ENCODE results near the gene SLC40A1. TPM values are rescaled to one million over a fixed set of nuclear protein-coding genes. Genes with fewer than 3 reads are reported as not detected.

SLC40A1 gene
- total and polyA plus RNA-seq, 10 of the 15 experiments (the other 5 are each of a cell fraction or from before 2014, with no cell fraction given): 0.01 to 0.38 (median 0.08) TPM; not detected in 7

DNA sequence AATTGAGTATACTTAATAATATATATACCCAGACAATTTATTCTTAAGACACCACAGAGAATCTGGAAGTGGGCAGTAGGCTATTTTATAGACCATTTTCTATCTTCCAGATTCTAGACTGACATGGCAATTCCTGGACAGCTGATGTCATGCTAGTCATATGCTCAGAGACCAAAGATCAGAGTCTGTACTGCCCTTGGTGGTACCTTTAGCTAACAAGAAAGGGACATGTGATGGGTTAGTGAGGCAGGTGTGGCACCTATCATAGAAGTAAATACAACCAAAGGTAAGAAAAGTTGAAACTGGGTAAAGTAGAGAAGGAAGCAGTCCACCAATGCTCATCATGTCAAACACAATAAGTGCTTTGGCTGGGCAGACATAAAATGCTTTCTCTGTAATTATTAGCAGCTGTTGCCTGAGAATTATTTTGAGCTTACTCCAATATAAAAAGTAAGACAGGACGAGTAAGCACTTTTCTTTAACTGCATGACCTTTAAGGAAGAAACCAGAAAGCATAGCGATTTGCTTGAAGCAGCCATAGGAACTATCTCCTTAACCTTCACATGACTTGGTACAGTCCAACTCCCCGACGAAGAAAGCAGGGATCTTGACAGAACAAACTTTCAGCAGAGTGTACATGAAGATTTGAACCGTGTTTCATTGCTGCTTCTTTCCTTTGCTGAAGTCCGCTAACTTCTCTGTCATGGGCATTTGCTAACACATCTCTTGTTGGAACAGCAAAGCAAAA lies 47.1 kb downstream of the SLC40A1 start (continued):
- no peak for TF ChIP-seq BHLHE40 (IDR thresholded peaks at IDR 0.05; ENCODE audit: borderline replicate concordance in 1 of 2, low read depth in 2 of 2, low read length in 1 of 2)

DNA sequence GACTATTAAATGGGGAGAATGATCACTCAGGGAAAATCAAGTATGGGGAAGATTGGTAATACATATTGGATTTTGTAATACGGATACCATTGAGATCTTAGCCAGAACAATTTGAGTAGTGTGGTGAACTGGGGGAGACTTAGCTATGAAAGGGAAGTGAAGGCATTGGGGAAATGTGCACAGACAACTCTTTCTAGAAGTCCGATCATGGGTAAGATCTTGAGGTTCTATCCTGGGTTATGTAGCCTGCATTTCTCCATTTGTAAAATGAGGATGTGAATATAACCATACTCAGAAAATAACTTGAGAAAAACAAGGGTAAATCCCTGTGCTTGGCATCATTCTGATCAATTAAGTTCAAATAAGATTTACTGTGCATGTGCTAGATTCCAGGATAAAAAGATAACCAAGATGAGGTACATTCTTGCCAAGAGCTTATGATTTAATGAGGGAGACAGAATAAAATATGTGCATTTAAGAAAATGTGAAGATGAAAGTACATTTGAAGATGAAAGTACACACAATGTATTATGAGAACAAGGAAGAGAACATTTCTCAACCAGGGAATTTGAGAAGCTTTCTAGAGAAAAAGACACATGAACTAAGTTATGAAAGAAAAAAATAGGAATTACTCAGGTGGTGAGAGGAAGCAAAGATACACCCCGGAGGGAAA lies 49.5 kb downstream of the SLC40A1 start:
- DNase-seq (ENCODE audit: low read depth, low spot score): no peak
- SMC1A ChIA-PET (ENCODE audit: uncharacterized antibody, unreplicated experiment): interaction anchor here (2.1 kb wide), 1 partner anchor 88 kb away, joined by 4 read pairs; no protein-coding TSS in a partner anchor
- Histone ChIP-seq H3K79me2 (ENCODE audit: control insufficient read depth, insufficient read depth, low read length) (no peaks in the 10 kb centered on the region), H3K4me2 (ENCODE audit: control insufficient read depth, insufficient read depth) (no peak overlapping the region), H3K27ac (ENCODE audit: control insufficient read depth, insufficient read depth) (no peak overlapping the region), H3K4me1 (ENCODE audit: control insufficient read depth, insufficient read depth, low read length) (no peaks in the 10 kb centered on the region), H2AFZ (ENCODE audit: control insufficient read depth, low read depth, low read length) (no peak overlapping the region), H4K20me1 (ENCODE audit: control insufficient read depth, insufficient read depth) (no peaks in the 10 kb centered on the region), H3K27me3 (replicated peaks in 1 of 2; ENCODE audit: control insufficient read depth in 2 of 2, insufficient read depth in 2 of 2, low read length in 1 of 2) (no peaks in the 10 kb centered on the region; a peak in 1 of 4 replicates), H3K4me3 (no peak overlapping the region), H3K9ac (ENCODE audit: control insufficient read depth, insufficient read depth, low read length) (no peak overlapping the region), H3K9me3 (replicated peaks; ENCODE audit: control insufficient read depth, insufficient read depth, low read length) (no peaks in the 10 kb centered on the region), H3K36me3 (ENCODE audit: control insufficient read depth in 2 of 2, insufficient read depth in 2 of 2, low read length in 1 of 2) (no peaks in the 10 kb centered on the region)
- RAD21 ChIA-PET (ENCODE audit: unreplicated experiment): no interaction called here
- BruUV-seq (replicated peaks): no TSS peak
- ATAC-seq: no peak
- in situ Hi-C loops (cut with MboI): no loop called here
- intact Hi-C loops (cut with micrococcal nuclease; ENCODE audit: unreplicated experiment): no loop called here
- WGBS (ENCODE audit: insufficient coverage, insufficient replicate concordance, low lambda C conversion rate, missing lambda C conversion rate): 79% methylated on average over 3 of the region's 3 CpGs
- CTCF ChIA-PET: no interaction called here
- FAIRE-seq: no peak
- POLR2A ChIA-PET: no interaction called here
- TF ChIP-seq KAT2A (conservative IDR thresholded peaks at IDR 0.05; ENCODE audit: control insufficient read depth, low read depth, low read length) (no peak), MYC (IDR thresholded peaks at IDR 0.05; ENCODE audit: insufficient read depth, insufficient read length, insufficient replicate concordance, low read length, severe bottlenecking) (no peak), HCFC1 (IDR thresholded peaks at IDR 0.05; ENCODE audit: low read length) (no peak), SIN3A (IDR thresholded peaks at IDR 0.05; ENCODE audit: low read depth, low read length) (no peak), RBBP5 (conservative IDR thresholded peaks at IDR 0.05) (no peak), SMARCA5 (IDR thresholded peaks at IDR 0.05) (no peak), POLR2AphosphoS5 (IDR thresholded peaks at IDR 0.05; ENCODE audit: low read length) (no peak), ESRRA (IDR thresholded peaks at IDR 0.05; ENCODE audit: low read length) (no peak), BHLHE40 (IDR thresholded peaks at IDR 0.05; ENCODE audit: borderline replicate concordance in 1 of 2, low read depth in 2 of 2, low read length in 1 of 2) (no peak), RELA (IDR thresholded peaks at IDR 0.05; ENCODE audit: borderline replicate concordance, partially characterized antibody) (no peak), CHD1 (IDR thresholded peaks at IDR 0.05; ENCODE audit: low read depth, low read length) (no peak), STAT1 (conservative IDR thresholded peaks at IDR 0.05) (no peak), SREBF1 (IDR thresholded peaks at IDR 0.05; ENCODE audit: low read length) (no peak)
- TF ChIP-seq, protein P1, sequence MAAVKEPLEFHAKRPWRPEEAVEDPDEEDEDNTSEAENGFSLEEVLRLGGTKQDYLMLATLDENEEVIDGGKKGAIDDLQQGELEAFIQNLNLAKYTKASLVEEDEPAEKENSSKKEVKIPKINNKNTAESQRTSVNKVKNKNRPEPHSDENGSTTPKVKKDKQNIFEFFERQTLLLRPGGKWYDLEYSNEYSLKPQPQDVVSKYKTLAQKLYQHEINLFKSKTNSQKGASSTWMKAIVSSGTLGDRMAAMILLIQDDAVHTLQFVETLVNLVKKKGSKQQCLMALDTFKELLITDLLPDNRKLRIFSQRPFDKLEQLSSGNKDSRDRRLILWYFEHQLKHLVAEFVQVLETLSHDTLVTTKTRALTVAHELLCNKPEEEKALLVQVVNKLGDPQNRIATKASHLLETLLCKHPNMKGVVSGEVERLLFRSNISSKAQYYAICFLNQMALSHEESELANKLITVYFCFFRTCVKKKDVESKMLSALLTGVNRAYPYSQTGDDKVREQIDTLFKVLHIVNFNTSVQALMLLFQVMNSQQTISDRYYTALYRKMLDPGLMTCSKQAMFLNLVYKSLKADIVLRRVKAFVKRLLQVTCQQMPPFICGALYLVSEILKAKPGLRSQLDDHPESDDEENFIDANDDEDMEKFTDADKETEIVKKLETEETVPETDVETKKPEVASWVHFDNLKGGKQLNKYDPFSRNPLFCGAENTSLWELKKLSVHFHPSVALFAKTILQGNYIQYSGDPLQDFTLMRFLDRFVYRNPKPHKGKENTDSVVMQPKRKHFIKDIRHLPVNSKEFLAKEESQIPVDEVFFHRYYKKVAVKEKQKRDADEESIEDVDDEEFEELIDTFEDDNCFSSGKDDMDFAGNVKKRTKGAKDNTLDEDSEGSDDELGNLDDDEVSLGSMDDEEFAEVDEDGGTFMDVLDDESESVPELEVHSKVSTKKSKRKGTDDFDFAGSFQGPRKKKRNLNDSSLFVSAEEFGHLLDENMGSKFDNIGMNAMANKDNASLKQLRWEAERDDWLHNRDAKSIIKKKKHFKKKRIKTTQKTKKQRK (IDR thresholded peaks at IDR 0.05; ENCODE audit: low read depth, low read length): no peak
- TF ChIP-seq, protein P2, sequence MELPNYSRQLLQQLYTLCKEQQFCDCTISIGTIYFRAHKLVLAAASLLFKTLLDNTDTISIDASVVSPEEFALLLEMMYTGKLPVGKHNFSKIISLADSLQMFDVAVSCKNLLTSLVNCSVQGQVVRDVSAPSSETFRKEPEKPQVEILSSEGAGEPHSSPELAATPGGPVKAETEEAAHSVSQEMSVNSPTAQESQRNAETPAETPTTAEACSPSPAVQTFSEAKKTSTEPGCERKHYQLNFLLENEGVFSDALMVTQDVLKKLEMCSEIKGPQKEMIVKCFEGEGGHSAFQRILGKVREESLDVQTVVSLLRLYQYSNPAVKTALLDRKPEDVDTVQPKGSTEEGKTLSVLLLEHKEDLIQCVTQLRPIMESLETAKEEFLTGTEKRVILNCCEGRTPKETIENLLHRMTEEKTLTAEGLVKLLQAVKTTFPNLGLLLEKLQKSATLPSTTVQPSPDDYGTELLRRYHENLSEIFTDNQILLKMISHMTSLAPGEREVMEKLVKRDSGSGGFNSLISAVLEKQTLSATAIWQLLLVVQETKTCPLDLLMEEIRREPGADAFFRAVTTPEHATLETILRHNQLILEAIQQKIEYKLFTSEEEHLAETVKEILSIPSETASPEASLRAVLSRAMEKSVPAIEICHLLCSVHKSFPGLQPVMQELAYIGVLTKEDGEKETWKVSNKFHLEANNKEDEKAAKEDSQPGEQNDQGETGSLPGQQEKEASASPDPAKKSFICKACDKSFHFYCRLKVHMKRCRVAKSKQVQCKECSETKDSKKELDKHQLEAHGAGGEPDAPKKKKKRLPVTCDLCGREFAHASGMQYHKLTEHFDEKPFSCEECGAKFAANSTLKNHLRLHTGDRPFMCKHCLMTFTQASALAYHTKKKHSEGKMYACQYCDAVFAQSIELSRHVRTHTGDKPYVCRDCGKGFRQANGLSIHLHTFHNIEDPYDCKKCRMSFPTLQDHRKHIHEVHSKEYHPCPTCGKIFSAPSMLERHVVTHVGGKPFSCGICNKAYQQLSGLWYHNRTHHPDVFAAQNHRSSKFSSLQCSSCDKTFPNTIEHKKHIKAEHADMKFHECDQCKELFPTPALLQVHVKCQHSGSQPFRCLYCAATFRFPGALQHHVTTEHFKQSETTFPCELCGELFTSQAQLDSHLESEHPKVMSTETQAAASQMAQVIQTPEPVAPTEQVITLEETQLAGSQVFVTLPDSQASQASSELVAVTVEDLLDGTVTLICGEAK (IDR thresholded peaks at IDR 0.05; ENCODE audit: borderline replicate concordance): no peak

All from GM12878 (cell line).